ENCODE measurements around the gene CDK15. TPM values are rescaled to one million over a fixed set of nuclear protein-coding genes. Genes with fewer than 3 reads are reported as not detected.

CDK15 gene
- total RNA-seq, 1 experiment from 2014 or later, result not detected

DNA sequence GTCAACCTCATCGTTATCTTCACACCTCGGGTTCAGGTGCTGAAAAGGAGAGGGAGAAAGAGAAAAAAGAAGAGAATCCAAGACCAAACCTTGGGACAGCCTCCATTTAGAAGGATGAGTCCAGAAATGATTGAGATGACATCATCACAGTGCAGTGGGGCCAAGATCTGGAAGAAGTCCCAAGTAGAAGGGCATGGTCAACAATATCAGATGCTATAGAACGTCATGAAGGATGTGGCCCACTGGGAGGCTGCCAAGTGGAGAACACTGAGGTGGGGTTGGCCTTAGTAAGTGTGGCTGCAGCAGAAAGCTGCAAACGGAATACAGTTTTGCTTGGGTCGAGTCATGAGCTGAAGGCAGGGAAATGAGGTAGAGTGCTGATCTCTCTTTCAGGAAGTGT is 136.2 kb downstream of the CDK15 start:
- peaks cover 6% of the 10 kb centered on the region; the same call in 1 of the 2 replicates for H3K36me3 Mint-ChIP-seq
- H3K4me3 Mint-ChIP-seq, result no peak overlapping the region
- no peak overlapping the region for H3K27ac Mint-ChIP-seq
- H3K4me1 Mint-ChIP-seq, result peaks cover 41% of the 10 kb centered on the region
- 0 out of 2 replicates have a peak, but pooled peaks cover 7% of the 10 kb centered on the region for H3K9me3 Mint-ChIP-seq
- ATAC-seq (no peak), DNase-seq (ENCODE audit: low spot score) (no peak)
- POLR2A ChIA-PET, result no interaction called here
- CTCF ChIA-PET, result no interaction called here
- TF ChIP-seq NR1H2 (CRISPR knock-in tag; IDR thresholded peaks at IDR 0.05), result no peak
- TF ChIP-seq NR3C1 (CRISPR knock-in tag; conservative IDR thresholded peaks at IDR 0.05; ENCODE audit: low read depth), result no peak
- TF ChIP-seq E2F5 (CRISPR knock-in tag; IDR thresholded peaks at IDR 0.05), result no peak
- TF ChIP-seq, protein P1, sequence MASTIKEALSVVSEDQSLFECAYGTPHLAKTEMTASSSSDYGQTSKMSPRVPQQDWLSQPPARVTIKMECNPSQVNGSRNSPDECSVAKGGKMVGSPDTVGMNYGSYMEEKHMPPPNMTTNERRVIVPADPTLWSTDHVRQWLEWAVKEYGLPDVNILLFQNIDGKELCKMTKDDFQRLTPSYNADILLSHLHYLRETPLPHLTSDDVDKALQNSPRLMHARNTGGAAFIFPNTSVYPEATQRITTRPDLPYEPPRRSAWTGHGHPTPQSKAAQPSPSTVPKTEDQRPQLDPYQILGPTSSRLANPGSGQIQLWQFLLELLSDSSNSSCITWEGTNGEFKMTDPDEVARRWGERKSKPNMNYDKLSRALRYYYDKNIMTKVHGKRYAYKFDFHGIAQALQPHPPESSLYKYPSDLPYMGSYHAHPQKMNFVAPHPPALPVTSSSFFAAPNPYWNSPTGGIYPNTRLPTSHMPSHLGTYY (CRISPR knock-in tag; IDR thresholded peaks at IDR 0.05), result no peak
- no peak for TF ChIP-seq ZNF671 (CRISPR knock-in tag; IDR thresholded peaks at IDR 0.05)
- no peak for TF ChIP-seq ETV6 (CRISPR knock-in tag; IDR thresholded peaks at IDR 0.05)
- TF ChIP-seq ZNF138 (CRISPR knock-in tag; conservative IDR thresholded peaks at IDR 0.05), result no peak
- TF ChIP-seq ZNF396 (CRISPR knock-in tag; IDR thresholded peaks at IDR 0.05; ENCODE audit: borderline replicate concordance), result no peak
- TF ChIP-seq USF2 (CRISPR knock-in tag; IDR thresholded peaks at IDR 0.05), result no peak
- no peak for TF ChIP-seq ELF4 (CRISPR knock-in tag; IDR thresholded peaks at IDR 0.05; ENCODE audit: low read depth)
- no peak for TF ChIP-seq ARID4B (CRISPR knock-in tag; IDR thresholded peaks at IDR 0.05; ENCODE audit: borderline replicate concordance)
- TF ChIP-seq TCF7 (CRISPR knock-in tag; IDR thresholded peaks at IDR 0.05; ENCODE audit: low read depth), result no peak
- H3K27me3 Mint-ChIP-seq (ENCODE audit: low read depth), result peaks cover 3% of the 10 kb centered on the region; the same call in 1 of the 2 replicates

Other genes with a start within 250 kb of the CDK15 start
- gene TMEM237, start 163.0 kb upstream of the CDK15 start, total RNA-seq (2021), result 33.5 to 33.9 TPM (median 33.6 TPM) in 3 replicates
- gene MPP4, start 107.9 kb upstream of the CDK15 start, total RNA-seq (2021), result not detected in 3 replicates
- 28.1 to 33.3 TPM (median 30.5 TPM) in 3 replicates for gene ALS2, start 25.6 kb upstream of the CDK15 start, total RNA-seq (2021)
- 136 to 153 TPM (median 137 TPM) in 3 replicates for gene FZD7, start 227.3 kb downstream of the CDK15 start, total RNA-seq (2021)

All from WTC11 (cell line).